Thoracic aorta (tissue), 2 donors: ENCODE data around the gene RELL1. TPM values are rescaled to one million over a fixed set of nuclear protein-coding genes. Genes with fewer than 3 reads are reported as not detected.

Experiments
- ATAC-seq: fragments of 150-250 bp; one replicate; pipeline ENCODE4 v1.8.0; 2017; ENCODE audit warnings: low read depth; ENCODE audit not compliant: insufficient number of reproducible peaks, low FRiP score
- DNase-seq: peaks from one replicate; pipeline ENCODE4 v3.0.0-alpha.2; 2020; ENCODE audit warnings: low spot score
- H3K27ac ChIP-seq, 2 donors: fragments of 200-600 bp; sonication (generic); 1 replicate in 1 of 2; 2 replicates in 1 of 2; pipeline ENCODE4 v1.5.1; 2016; ENCODE audit warnings: mild to moderate bottlenecking in 2 of 2, moderate library complexity in 2 of 2
- H3K27me3 ChIP-seq: fragments of 200-600 bp; sonication (generic); replicated peaks from 2 replicates; pipeline ENCODE4 v1.6.0; 2016; ENCODE audit warnings: mild to moderate bottlenecking; ENCODE audit not compliant: insufficient read depth
- H3K36me3 ChIP-seq: fragments of 200-600 bp; sonication (generic); one replicate; pipeline ENCODE4 v1.5.1; 2016
- H3K4me1 ChIP-seq, 2 donors: fragments of 200-600 bp; sonication (generic); 1 replicate in 1 of 2; 2 replicates in 1 of 2; pipeline versions ENCODE4 v1.5.1 to v1.6.0; 2016; ENCODE audit warnings: low read depth in 2 of 2, mild to moderate bottlenecking in 1 of 2; ENCODE audit not compliant: control insufficient read depth in 1 of 2
- H3K4me3 ChIP-seq: fragments of 200-600 bp; sonication (generic); 2 replicates; pipeline ENCODE4 v1.5.1; 2016; ENCODE audit warnings: mild to moderate bottlenecking
- H3K9me3 ChIP-seq: fragments of 200-600 bp; sonication (generic); 2 replicates; pipeline ENCODE4 v1.5.1; 2016
- CTCF ChIP-seq: fragments of 200-600 bp; sonication (generic); IDR thresholded peaks from one replicate; pipeline ENCODE4 v1.5.1; 2019; ENCODE audit warnings: antibody characterized with exemption
- total RNA-seq, 2 donors: library from RNA; depleted of rRNA; stranded (reverse); fragments of >200 nt; gene quantifications; one replicate each; pipeline versions ENCODE4 v1.1.0 to v1.2.3, GENCODE V29; 2016

RELL1 gene
- total RNA-seq, 2 donors from 2014 or later, result 46.7 to 69.3 TPM

- H3K4me1 ChIP-seq, result no peaks in the 10 kb centered on the region
- DNase-seq (no peak), ATAC-seq (no peak)
- no peak overlapping the region for H3K4me3 ChIP-seq
- no peak overlapping the region for H3K27ac ChIP-seq
- H3K9me3 ChIP-seq, result no peaks in the 10 kb centered on the region
- peaks cover 4% of the 10 kb centered on the region for H3K36me3 ChIP-seq
- H3K27me3 ChIP-seq, result no peaks in the 10 kb centered on the region
- TF ChIP-seq CTCF, result no peak
Observed at GRCh38 chr4:37641352-37641751, 44.8 kb downstream of the RELL1 start.

- no peak for TF ChIP-seq CTCF
- no peaks in the 10 kb centered on the region for H3K27me3 ChIP-seq
- H3K27ac ChIP-seq, result no peak overlapping the region
- no peak overlapping the region for H3K4me3 ChIP-seq
- DNase-seq (no peak), ATAC-seq (no peak)
- H3K9me3 ChIP-seq, result no peaks in the 10 kb centered on the region
- H3K4me1 ChIP-seq, result no peaks in the 10 kb centered on the region
- H3K36me3 ChIP-seq, result peaks cover 4% of the 10 kb centered on the region
Observed at GRCh38 chr4:37639551-37640285, 46.5 kb downstream of the RELL1 start.

- no peak for TF ChIP-seq CTCF
- peaks cover 4% of the 10 kb centered on the region for H3K36me3 ChIP-seq
- H3K4me1 ChIP-seq, result no peaks in the 10 kb centered on the region
- no peak for DNase-seq
- no peak overlapping the region for H3K4me3 ChIP-seq
- ATAC-seq, result no peak
- no peaks in the 10 kb centered on the region for H3K9me3 ChIP-seq
- no peak overlapping the region for H3K27ac ChIP-seq
- no peaks in the 10 kb centered on the region for H3K27me3 ChIP-seq
Observed at GRCh38 chr4:37635155-37635554, 51.0 kb downstream of the RELL1 start.

- peaks cover 0 to under 1% of the 10 kb centered on the region in 2 donors for H3K4me1 ChIP-seq
- no peaks in the 10 kb centered on the region for H3K9me3 ChIP-seq
- H3K36me3 ChIP-seq, result peaks cover 4% of the 10 kb centered on the region
- no peaks in the 10 kb centered on the region for H3K27me3 ChIP-seq
- TF ChIP-seq CTCF, result no peak
- H3K27ac ChIP-seq, result no peak overlapping the region
- ATAC-seq, result no peak
- no peak overlapping the region for H3K4me3 ChIP-seq
- DNase-seq, result no peak
Observed at GRCh38 chr4:37634180-37634579, 52.0 kb downstream of the RELL1 start.

- Histone ChIP-seq H3K27me3 (no peaks in the 10 kb centered on the region), H3K4me1 (peaks cover 0 to 7% of the 10 kb centered on the region in 2 donors), H3K27ac (no peak overlapping the region), H3K36me3 (peaks cover 2% of the 10 kb centered on the region), H3K4me3 (no peak overlapping the region), H3K9me3 (no peaks in the 10 kb centered on the region)
- no peak for TF ChIP-seq CTCF
- DNase-seq (no peak), ATAC-seq (no peak)
Observed at GRCh38 chr4:37632836-37633235, 53.3 kb downstream of the RELL1 start.
